SK-N-SH treated with all-trans-retinoic acid at 6 μM for 48 hours (cell line): Measurements from ENCODE around the gene IP6K2.

Source experiments
- ATAC-seq: fragments of 200-7000 bp; cut with Tn5 transposase; 3 replicates; pipeline ENCODE4 v1.9.1; 2020; ENCODE audit warnings: mild to moderate bottlenecking, moderate library complexity
- ARNTL ChIP-seq: fragments of 450-650 bp; formaldehyde crosslinking; IDR thresholded peaks from 2 replicates; pipeline ENCODE4 v1.5.0; 2020; ENCODE audit warnings: low read depth, mild to moderate bottlenecking, moderate library complexity, borderline replicate concordance
- BACH2 ChIP-seq: fragments of 250-450 bp; sonication (Bioruptor Pico); IDR thresholded peaks from 2 replicates; pipeline ENCODE4 v1.9.0; 2021; ENCODE audit warnings: mild to moderate bottlenecking, borderline replicate concordance
- CREB5 ChIP-seq: fragments of 250-450 bp; sonication (Bioruptor Pico); IDR thresholded peaks from 2 replicates; pipeline ENCODE4 v1.5.1; 2020; ENCODE audit warnings: low read depth, mild to moderate bottlenecking, moderate library complexity
- CSDC2 ChIP-seq: fragments of 250-450 bp; sonication (Bioruptor Pico); IDR thresholded peaks from 2 replicates; pipeline ENCODE4 v1.5.0; 2020; ENCODE audit warnings: mild to moderate bottlenecking, moderate library complexity
- ESRRG ChIP-seq: fragments of 250-450 bp; sonication (Bioruptor Pico); IDR thresholded peaks from 2 replicates; pipeline ENCODE4 v1.6.1; 2021; ENCODE audit warnings: mild to moderate bottlenecking
- GLIS3 ChIP-seq: fragments of 250-450 bp; sonication (Bioruptor Pico); IDR thresholded peaks from 2 replicates; pipeline ENCODE4 v1.5.0; 2020; ENCODE audit warnings: mild to moderate bottlenecking, moderate library complexity
- ISL1 ChIP-seq: fragments of 250-450 bp; sonication (Bioruptor Pico); IDR thresholded peaks from 2 replicates; pipeline ENCODE4 v2.1.2; 2022; ENCODE audit warnings: mild to moderate bottlenecking, moderate library complexity
- OSR1 ChIP-seq: fragments of 250-450 bp; sonication (Bioruptor Pico); IDR thresholded peaks from 2 replicates; pipeline ENCODE4 v1.8.0; 2022; ENCODE audit warnings: moderate library complexity, mild to moderate bottlenecking, inconsistent platforms
- POU6F1 ChIP-seq: fragments of 250-450 bp; sonication (Bioruptor Pico); IDR thresholded peaks from 2 replicates; pipeline ENCODE4 v1.8.0; 2021; ENCODE audit warnings: low read depth, mild to moderate bottlenecking, moderate library complexity, borderline replicate concordance
- PPARA ChIP-seq: fragments of 250-450 bp; sonication (Bioruptor Pico); IDR thresholded peaks from 2 replicates; pipeline ENCODE4 v1.5.0; 2020; ENCODE audit warnings: mild to moderate bottlenecking, borderline replicate concordance
- RARB ChIP-seq: fragments of 250-450 bp; sonication (Bioruptor Pico); IDR thresholded peaks from 2 replicates; pipeline ENCODE4 v1.8.0; 2021; ENCODE audit warnings: mild to moderate bottlenecking, moderate library complexity
- SNAI2 ChIP-seq: fragments of 250-450 bp; sonication (Bioruptor Pico); IDR thresholded peaks from 2 replicates; pipeline ENCODE4 v1.5.0; 2020; ENCODE audit warnings: mild to moderate bottlenecking, moderate library complexity
- TCF4 ChIP-seq: fragments of 250-450 bp; sonication (Bioruptor Pico); IDR thresholded peaks from 2 replicates; pipeline ENCODE4 v1.8.0; 2021; ENCODE audit warnings: mild to moderate bottlenecking, moderate library complexity, borderline replicate concordance
- TOX ChIP-seq: fragments of 250-450 bp; sonication (Bioruptor Pico); IDR thresholded peaks from 2 replicates; pipeline ENCODE4 v1.8.0; 2021; ENCODE audit warnings: mild to moderate bottlenecking, moderate library complexity, borderline replicate concordance
- ZC3H10 ChIP-seq: fragments of 250-450 bp; sonication (Bioruptor Pico); IDR thresholded peaks from 2 replicates; pipeline ENCODE4 v1.5.1; 2021; ENCODE audit warnings: mild to moderate bottlenecking, moderate library complexity
- ZFP30 ChIP-seq: fragments of 450-650 bp; formaldehyde crosslinking; IDR thresholded peaks from 2 replicates; pipeline ENCODE4 v1.5.0; 2022; ENCODE audit warnings: mild to moderate bottlenecking, moderate library complexity
- ZNF565 ChIP-seq: fragments of 450-650 bp; formaldehyde crosslinking; conservative IDR thresholded peaks from 2 replicates; pipeline ENCODE4 v1.5.0; 2020; ENCODE audit warnings: low read depth, mild to moderate bottlenecking, moderate library complexity
- ZNF70 ChIP-seq: fragments of 450-650 bp; formaldehyde crosslinking; IDR thresholded peaks from 2 replicates; pipeline ENCODE4 v1.5.0; 2020; ENCODE audit warnings: mild to moderate bottlenecking, moderate library complexity
- ZNF8 ChIP-seq: fragments of 450-650 bp; formaldehyde crosslinking; IDR thresholded peaks from 2 replicates; pipeline ENCODE4 v1.5.0; 2020; ENCODE audit warnings: mild to moderate bottlenecking, moderate library complexity
- TF ChIP-seq, protein P1 (sequence below): fragments of 250-450 bp; sonication (Bioruptor Pico); IDR thresholded peaks from 2 replicates; pipeline ENCODE4 v1.5.0; 2020; ENCODE audit warnings: mild to moderate bottlenecking, moderate library complexity
- TF ChIP-seq, protein P2 (sequence below): fragments of 250-450 bp; sonication (Bioruptor Pico); IDR thresholded peaks from 2 replicates; pipeline ENCODE4 v1.5.1; 2021; ENCODE audit warnings: mild to moderate bottlenecking, moderate library complexity

The IP6K2 gene

DNA sequence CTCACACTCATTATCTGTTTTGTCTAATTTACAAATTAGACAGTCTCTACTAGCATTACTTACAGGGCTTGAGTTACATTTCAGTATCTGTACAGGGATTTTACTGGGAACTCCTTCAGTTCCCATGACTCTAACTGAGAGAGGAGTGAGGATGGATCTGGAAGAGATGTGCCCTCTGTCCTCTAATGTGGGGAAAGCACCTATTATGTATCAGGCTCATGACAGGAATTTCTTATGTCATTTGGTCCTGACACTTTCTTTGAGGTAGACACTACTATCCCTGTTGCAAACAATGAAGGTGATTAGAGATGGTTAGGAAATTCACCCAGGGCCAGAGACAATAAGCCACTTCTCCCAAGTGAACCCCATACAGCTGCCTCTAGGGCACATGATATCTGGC lies 20.4 kb downstream of the IP6K2 start:
- ATAC-seq, result no peak
- TF ChIP-seq TOX (CRISPR knock-in tag) (no peak), ZNF70 (CRISPR knock-in tag) (no peak), CREB5 (no peak), GLIS3 (CRISPR knock-in tag) (no peak), ZNF8 (no peak), TCF4 (CRISPR knock-in tag) (no peak), ARNTL (no peak), ZFP30 (CRISPR knock-in tag) (no peak), POU6F1 (CRISPR knock-in tag) (no peak), OSR1 (CRISPR knock-in tag) (no peak), ZNF565 (CRISPR knock-in tag) (no peak), SNAI2 (CRISPR knock-in tag) (no peak), BACH2 (CRISPR knock-in tag) (no peak), CSDC2 (CRISPR knock-in tag) (no peak), ESRRG (CRISPR knock-in tag) (no peak)
- TF ChIP-seq, protein P1, sequence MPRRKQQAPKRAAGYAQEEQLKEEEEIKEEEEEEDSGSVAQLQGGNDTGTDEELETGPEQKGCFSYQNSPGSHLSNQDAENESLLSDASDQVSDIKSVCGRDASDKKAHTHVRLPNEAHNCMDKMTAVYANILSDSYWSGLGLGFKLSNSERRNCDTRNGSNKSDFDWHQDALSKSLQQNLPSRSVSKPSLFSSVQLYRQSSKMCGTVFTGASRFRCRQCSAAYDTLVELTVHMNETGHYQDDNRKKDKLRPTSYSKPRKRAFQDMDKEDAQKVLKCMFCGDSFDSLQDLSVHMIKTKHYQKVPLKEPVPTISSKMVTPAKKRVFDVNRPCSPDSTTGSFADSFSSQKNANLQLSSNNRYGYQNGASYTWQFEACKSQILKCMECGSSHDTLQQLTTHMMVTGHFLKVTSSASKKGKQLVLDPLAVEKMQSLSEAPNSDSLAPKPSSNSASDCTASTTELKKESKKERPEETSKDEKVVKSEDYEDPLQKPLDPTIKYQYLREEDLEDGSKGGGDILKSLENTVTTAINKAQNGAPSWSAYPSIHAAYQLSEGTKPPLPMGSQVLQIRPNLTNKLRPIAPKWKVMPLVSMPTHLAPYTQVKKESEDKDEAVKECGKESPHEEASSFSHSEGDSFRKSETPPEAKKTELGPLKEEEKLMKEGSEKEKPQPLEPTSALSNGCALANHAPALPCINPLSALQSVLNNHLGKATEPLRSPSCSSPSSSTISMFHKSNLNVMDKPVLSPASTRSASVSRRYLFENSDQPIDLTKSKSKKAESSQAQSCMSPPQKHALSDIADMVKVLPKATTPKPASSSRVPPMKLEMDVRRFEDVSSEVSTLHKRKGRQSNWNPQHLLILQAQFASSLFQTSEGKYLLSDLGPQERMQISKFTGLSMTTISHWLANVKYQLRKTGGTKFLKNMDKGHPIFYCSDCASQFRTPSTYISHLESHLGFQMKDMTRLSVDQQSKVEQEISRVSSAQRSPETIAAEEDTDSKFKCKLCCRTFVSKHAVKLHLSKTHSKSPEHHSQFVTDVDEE (CRISPR knock-in tag), result no peak
- TF ChIP-seq, protein P2, sequence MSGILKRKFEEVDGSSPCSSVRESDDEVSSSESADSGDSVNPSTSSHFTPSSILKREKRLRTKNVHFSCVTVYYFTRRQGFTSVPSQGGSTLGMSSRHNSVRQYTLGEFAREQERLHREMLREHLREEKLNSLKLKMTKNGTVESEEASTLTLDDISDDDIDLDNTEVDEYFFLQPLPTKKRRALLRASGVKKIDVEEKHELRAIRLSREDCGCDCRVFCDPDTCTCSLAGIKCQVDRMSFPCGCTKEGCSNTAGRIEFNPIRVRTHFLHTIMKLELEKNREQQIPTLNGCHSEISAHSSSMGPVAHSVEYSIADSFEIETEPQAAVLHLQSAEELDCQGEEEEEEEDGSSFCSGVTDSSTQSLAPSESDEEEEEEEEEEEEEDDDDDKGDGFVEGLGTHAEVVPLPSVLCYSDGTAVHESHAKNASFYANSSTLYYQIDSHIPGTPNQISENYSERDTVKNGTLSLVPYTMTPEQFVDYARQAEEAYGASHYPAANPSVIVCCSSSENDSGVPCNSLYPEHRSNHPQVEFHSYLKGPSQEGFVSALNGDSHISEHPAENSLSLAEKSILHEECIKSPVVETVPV, result no peak

DNA sequence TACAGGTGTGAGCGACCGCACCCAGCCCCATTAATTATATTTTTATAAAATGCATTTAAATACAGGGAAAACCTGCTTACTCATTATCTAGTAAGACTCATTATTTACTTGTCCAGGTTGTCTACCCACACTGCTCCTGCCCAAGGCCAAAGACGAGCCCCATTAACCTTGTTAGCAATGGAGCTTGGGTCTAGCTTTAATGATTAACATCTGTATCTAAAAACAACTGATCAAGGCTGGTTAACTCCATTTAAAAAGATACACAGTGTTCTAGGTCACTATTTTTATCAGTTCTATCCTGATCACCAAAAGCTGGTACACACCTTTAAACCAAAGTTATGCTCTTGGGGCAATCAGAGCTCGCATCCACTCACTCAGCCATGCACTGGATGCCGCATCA lies 20.9 kb downstream of the IP6K2 start:
- ATAC-seq, result no peak
- TF ChIP-seq TCF4 (CRISPR knock-in tag) (no peak), TOX (CRISPR knock-in tag) (no peak), POU6F1 (CRISPR knock-in tag) (no peak), SNAI2 (CRISPR knock-in tag) (no peak), RARB (CRISPR knock-in tag) (no peak), ZFP30 (CRISPR knock-in tag) (no peak), ZNF70 (CRISPR knock-in tag) (no peak), OSR1 (CRISPR knock-in tag) (no peak), PPARA (CRISPR knock-in tag) (no peak), ZC3H10 (CRISPR knock-in tag) (no peak), ISL1 (CRISPR knock-in tag) (no peak), ESRRG (CRISPR knock-in tag) (no peak), CREB5 (no peak)
- TF ChIP-seq, protein P1 (CRISPR knock-in tag), result no peak
- TF ChIP-seq, protein P2, result no peak
- TF ChIP-seq, all 23 proteins: peak for 0
